CD4-positive, alpha-beta T cell treated with Interleukin-2 at 100 ng/mL for 4 hours (primary cell): Measurements from ENCODE around the gene ARL6IP4.
A peak's percentile ranks its signal among the peaks of the same experiment; 100 is the strongest.

Experiments used
- DNase-seq: peaks from one replicate; pipeline ENCODE4 v3.0.0-alpha.2; 2020; ENCODE audit warnings: low spot score

Gene ARL6IP4

GRCh38 chr12:122978507-122978955 lies 1.9 kb upstream of the ARL6IP4 start:
- no peak for DNase-seq

- no peak for DNase-seq
These were observed 1.2 kb upstream of the ARL6IP4 start for GRCh38 chr12:122979001-122979907.

- no peak for DNase-seq
These were observed 636 bp upstream of the ARL6IP4 start for GRCh38 chr12:122979908-122980182.

GRCh38 chr12:122981036-122981471 lies 573 bp downstream of the ARL6IP4 start:
- peak; percentile 4 for DNase-seq

- no peak for DNase-seq
These were observed 1.4 kb downstream of the ARL6IP4 start for GRCh38 chr12:122981587-122982476.

GRCh38 chr12:122982477-122982815 lies 2.0 kb downstream of the ARL6IP4 start:
- no peak for DNase-seq

GRCh38 chr12:122982963-122983788 lies 2.7 kb downstream of the ARL6IP4 start:
- DNase-seq: no peak

GRCh38 chr12:122983789-122984515 lies 3.5 kb downstream of the ARL6IP4 start:
- DNase-seq: no peak

- no peak for DNase-seq
These were observed 4.3 kb downstream of the ARL6IP4 start for GRCh38 chr12:122984612-122985337.

- DNase-seq: no peak
These were observed 5.1 kb downstream of the ARL6IP4 start for GRCh38 chr12:122985338-122986257.

- no peak for DNase-seq
These were observed 5.9 kb downstream of the ARL6IP4 start for GRCh38 chr12:122986258-122986871.

- no peak for DNase-seq
These were observed 6.8 kb downstream of the ARL6IP4 start for GRCh38 chr12:122987086-122987951.

- no peak for DNase-seq
These were observed 7.6 kb downstream of the ARL6IP4 start for GRCh38 chr12:122988036-122988435.

- no peak for DNase-seq
These were observed 8.2 kb downstream of the ARL6IP4 start for GRCh38 chr12:122988612-122989212.

- no peak for DNase-seq
These were observed 8.9 kb downstream of the ARL6IP4 start for GRCh38 chr12:122989225-122989839.

- DNase-seq: no peak
These were observed 9.5 kb downstream of the ARL6IP4 start for GRCh38 chr12:122989874-122990419.

- no peak for DNase-seq
These were observed 10.1 kb downstream of the ARL6IP4 start for GRCh38 chr12:122990561-122990960.
